Esophagus squamous epithelium (tissue), 5 donors: ENCODE measurements around the gene C4orf33. TPM values are rescaled to one million over a fixed set of nuclear protein-coding genes. Genes with fewer than 3 reads are reported as not detected.

Experiments used
- DNase-seq: peaks from one replicate; lab custom pipeline; 2025; lab: John Stamatoyannopoulos, UW
- H3K27ac ChIP-seq, 4 donors: fragments of 200-600 bp; sonication (generic); one replicate each; pipeline ENCODE4 v1.5.1; 2016 to 2019; ENCODE audit warnings: mild to moderate bottlenecking in 1 of 4
- H3K27me3 ChIP-seq, 4 donors: fragments of 200-600 bp; sonication (generic); 1 replicate in 3 of 4; 2 replicates in 1 of 4; pipeline versions ENCODE4 v1.5.1 to v1.6.0; 2017 to 2021; ENCODE audit warnings: antibody characterized with exemption in 1 of 4
- H3K36me3 ChIP-seq, 3 donors: fragments of 200-600 bp; sonication (generic); one replicate each; pipeline ENCODE4 v1.5.1; 2016 to 2019
- H3K4me1 ChIP-seq, 3 donors: fragments of 200-600 bp; sonication (generic); one replicate each; pipeline ENCODE4 v1.5.1; 2017 to 2019
- H3K4me3 ChIP-seq, 4 donors: fragments of 200-600 bp; sonication (generic); 1 replicate in 3 of 4; 2 replicates in 1 of 4; pipeline ENCODE4 v1.5.1; 2016 to 2019; ENCODE audit warnings: mild to moderate bottlenecking in 2 of 4, moderate library complexity in 1 of 4
- H3K9me3 ChIP-seq, 3 donors: fragments of 200-600 bp; sonication (generic); one replicate each; pipeline ENCODE4 v1.5.1; 2016 to 2019
- POLR2A ChIP-seq, 4 donors: fragments of 450-650 bp; IDR thresholded peaks; one replicate each; pipeline ENCODE4 v1.6.1; 2017; ENCODE audit warnings: antibody characterized with exemption in 4 of 4, mild to moderate bottlenecking in 4 of 4, moderate library complexity in 3 of 4
- WGBS, 2 donors: methylation state at CpG; one replicate each; pipeline ENCODE4 v1.1.5; 2018; 5-methylcytosine and 5-hydroxymethylcytosine counted together
- intact Hi-C: fragments of 100-400 bp; cut with DNase I; formaldehyde crosslinking; loops from one replicate; pipeline ENCODE4 v1.15.0; 2022
- total RNA-seq, 4 donors: library from RNA; depleted of rRNA; stranded (reverse); fragments of >200 nt; gene quantifications; one replicate each; pipeline ENCODE4 v1.1.0, GENCODE V29; 2016
- TF ChIP-seq, protein P1 (sequence below), 6 experiments: fragments of 450-650 bp in 4 of 6; fragments of 200-600 bp in 2 of 6; sonication (generic) in 2 of 6; IDR thresholded peaks; one replicate each; pipeline ENCODE4 v1.5.1; 2016 to 2019; ENCODE audit warnings: antibody characterized with exemption in 6 of 6, mild to moderate bottlenecking in 4 of 6, moderate library complexity in 4 of 6
- donor health status: DM: yes; HTN: yes; CAD: no.

The C4orf33 gene
- total RNA-seq, 4 donors from 2014 or later, result 8.8 to 15.7 (median 10.8) TPM

DNA sequence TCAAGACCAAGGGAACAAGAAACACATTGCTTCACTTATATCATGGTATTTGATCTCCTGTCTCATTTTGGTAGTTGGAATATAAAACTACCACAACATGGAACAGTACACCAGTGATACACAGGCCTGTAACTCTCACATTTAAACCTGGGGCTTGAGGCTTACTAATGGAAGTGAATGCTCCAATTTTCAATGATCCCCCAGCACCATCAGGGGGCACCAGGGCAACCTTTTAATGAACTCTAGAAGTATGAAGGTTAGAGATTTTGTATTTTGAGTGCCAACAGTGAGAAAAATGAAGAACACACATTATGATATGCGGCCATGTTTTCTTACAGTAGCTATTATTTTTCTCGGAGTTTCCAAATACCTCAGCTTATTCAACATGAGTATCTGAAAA lies 50.7 kb downstream of the C4orf33 start:
- DNase-seq, result no peak
- Histone ChIP-seq H3K9me3 (no peaks in the 10 kb centered on the region), H3K27ac (no peak overlapping the region), H3K27me3 (no peaks in the 10 kb centered on the region), H3K4me3 (no peak overlapping the region), H3K4me1 (no peaks in the 10 kb centered on the region), H3K36me3 (no peaks in the 10 kb centered on the region)
- WGBS, 2 donors, result 90 to 95% methylated on average over 2 of the region's 2 CpGs
- intact Hi-C loops, result no loop called here
- TF ChIP-seq, protein P1, sequence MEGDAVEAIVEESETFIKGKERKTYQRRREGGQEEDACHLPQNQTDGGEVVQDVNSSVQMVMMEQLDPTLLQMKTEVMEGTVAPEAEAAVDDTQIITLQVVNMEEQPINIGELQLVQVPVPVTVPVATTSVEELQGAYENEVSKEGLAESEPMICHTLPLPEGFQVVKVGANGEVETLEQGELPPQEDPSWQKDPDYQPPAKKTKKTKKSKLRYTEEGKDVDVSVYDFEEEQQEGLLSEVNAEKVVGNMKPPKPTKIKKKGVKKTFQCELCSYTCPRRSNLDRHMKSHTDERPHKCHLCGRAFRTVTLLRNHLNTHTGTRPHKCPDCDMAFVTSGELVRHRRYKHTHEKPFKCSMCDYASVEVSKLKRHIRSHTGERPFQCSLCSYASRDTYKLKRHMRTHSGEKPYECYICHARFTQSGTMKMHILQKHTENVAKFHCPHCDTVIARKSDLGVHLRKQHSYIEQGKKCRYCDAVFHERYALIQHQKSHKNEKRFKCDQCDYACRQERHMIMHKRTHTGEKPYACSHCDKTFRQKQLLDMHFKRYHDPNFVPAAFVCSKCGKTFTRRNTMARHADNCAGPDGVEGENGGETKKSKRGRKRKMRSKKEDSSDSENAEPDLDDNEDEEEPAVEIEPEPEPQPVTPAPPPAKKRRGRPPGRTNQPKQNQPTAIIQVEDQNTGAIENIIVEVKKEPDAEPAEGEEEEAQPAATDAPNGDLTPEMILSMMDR (IDR thresholded peaks at IDR 0.05), result no peak
- TF ChIP-seq POLR2A (IDR thresholded peaks at IDR 0.05), result no peak

DNA sequence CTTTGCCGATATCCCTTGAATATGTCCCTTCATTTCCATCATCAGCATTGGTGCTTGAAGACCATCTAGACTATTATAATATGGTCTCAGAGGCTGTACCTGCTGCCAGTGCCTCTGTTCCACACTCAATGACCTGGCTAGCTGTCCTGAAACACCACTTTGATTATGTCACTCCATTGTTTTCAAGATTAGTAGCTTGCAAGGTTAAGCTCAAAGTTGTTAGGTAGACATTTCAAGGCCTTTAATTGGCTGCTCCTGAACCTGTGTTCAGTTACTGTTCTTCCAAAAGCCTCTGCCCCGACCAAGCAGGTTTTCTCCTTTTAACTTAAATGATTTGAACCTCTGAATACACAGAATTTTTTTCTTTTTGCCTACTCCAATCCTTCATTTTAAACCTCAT lies 52.9 kb downstream of the C4orf33 start:
- no peaks in the 10 kb centered on the region for H3K9me3 ChIP-seq
- no peaks in the 10 kb centered on the region for H3K4me1 ChIP-seq
- intact Hi-C loops, result no loop called here
- H3K36me3 ChIP-seq, result no peaks in the 10 kb centered on the region
- H3K4me3 ChIP-seq, result no peak overlapping the region
- no peak overlapping the region for H3K27ac ChIP-seq
- TF ChIP-seq POLR2A (IDR thresholded peaks at IDR 0.05), result no peak
- TF ChIP-seq, protein P1 (IDR thresholded peaks at IDR 0.05), result no peak
- 73 to 76% methylated on average over 2 of the region's 2 CpGs for WGBS, 2 donors
- H3K27me3 ChIP-seq, result no peaks in the 10 kb centered on the region
- no peak for DNase-seq

DNA sequence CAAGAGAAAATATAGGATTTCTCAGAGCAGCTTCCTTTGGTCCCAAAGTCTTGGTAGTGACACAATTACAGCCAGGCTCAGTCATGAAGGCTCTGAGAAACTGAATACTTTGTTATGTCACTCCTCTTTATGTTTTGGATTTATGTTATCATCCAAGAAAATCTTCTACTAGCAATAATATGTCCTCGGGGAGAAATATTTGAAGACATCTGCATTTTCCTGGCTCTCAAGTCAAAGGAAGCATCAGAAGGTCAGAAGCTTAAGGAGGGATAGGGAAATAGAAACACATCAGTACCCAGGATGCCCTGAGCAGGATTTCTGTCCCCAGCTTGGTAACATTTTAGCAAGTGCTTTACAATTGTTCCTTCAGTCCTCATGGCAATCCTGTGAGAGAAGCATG lies 54.0 kb downstream of the C4orf33 start:
- no peaks in the 10 kb centered on the region for H3K4me1 ChIP-seq
- intact Hi-C loops, result no loop called here
- no peak for DNase-seq
- H3K27me3 ChIP-seq, result no peaks in the 10 kb centered on the region
- H3K9me3 ChIP-seq, result no peaks in the 10 kb centered on the region
- 44 to 60% methylated on average over 1 of the region's 1 CpG for WGBS, 2 donors
- no peaks in the 10 kb centered on the region for H3K36me3 ChIP-seq
- H3K4me3 ChIP-seq, result no peak overlapping the region
- H3K27ac ChIP-seq, result no peak overlapping the region
- TF ChIP-seq, protein P1 (IDR thresholded peaks at IDR 0.05), result no peak
- TF ChIP-seq POLR2A (IDR thresholded peaks at IDR 0.05), result no peak

DNA sequence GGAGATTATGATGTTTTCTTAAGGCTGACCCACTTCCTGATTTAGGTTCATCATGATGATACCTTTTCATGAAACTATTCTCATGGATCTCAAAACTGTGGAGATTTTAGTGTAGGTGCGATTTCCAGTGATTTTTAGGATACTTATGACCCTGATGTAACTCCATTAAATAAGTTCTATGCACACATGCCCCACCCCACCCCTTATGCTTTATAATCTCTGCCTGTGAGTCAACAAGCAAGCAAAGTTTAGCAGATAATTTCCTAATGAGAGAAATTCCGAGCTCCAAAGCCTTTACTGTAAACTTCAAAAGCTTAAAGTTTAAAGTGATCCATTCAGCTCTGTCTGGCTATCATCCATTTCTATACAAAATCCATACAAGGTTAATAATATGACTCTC lies 56.4 kb downstream of the C4orf33 start:
- H3K27ac ChIP-seq, result no peak overlapping the region

DNA sequence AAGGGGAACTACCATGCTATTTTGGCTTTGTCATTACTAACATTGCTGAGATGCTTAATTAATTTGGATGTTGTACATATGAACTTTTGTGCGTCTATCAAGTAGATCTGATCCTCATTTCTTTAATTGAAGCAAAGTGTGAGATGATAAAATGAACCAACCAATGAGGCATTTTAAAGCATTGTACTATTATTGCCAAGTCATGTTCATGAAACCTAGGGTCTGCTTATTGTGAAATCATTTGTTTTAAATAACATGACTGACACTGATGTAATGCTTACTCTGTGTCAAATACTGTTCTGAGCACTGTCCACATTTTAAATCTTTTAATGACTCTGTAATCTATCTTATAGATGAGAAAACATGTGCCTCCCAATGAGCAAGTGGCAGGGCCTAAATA lies 57.7 kb downstream of the C4orf33 start:
- no peak for TF ChIP-seq POLR2A (IDR thresholded peaks at IDR 0.05)
- TF ChIP-seq, protein P1 (IDR thresholded peaks at IDR 0.05), result no peak
- no peaks in the 10 kb centered on the region for H3K36me3 ChIP-seq
- H3K4me3 ChIP-seq, result no peak overlapping the region
- H3K27ac ChIP-seq, result no peak overlapping the region
- H3K27me3 ChIP-seq, result no peaks in the 10 kb centered on the region
- DNase-seq, result no peak
- 31 to 48% methylated on average over 1 of the region's 1 CpG for WGBS, 2 donors
- H3K9me3 ChIP-seq, result no peaks in the 10 kb centered on the region
- intact Hi-C loops, result no loop called here
- no peaks in the 10 kb centered on the region for H3K4me1 ChIP-seq

More for the DNA sequence above, 56.4 kb downstream of the C4orf33 start:
- DNase-seq, result no peak
- H3K9me3 ChIP-seq, result no peaks in the 10 kb centered on the region
- no peak overlapping the region for H3K4me3 ChIP-seq
- no peak for TF ChIP-seq POLR2A (IDR thresholded peaks at IDR 0.05)
- TF ChIP-seq, protein P1 (IDR thresholded peaks at IDR 0.05), result no peak
- H3K27me3 ChIP-seq, result no peaks in the 10 kb centered on the region
- no peaks in the 10 kb centered on the region for H3K4me1 ChIP-seq
- 50% methylated on average over 2 of the region's 2 CpGs for WGBS, 2 donors
- intact Hi-C loops, result no loop called here
- no peaks in the 10 kb centered on the region for H3K36me3 ChIP-seq
